Measurements from ENCODE around the gene PDE6B. TPM values are rescaled to one million over a fixed set of nuclear protein-coding genes. Genes with fewer than 3 reads are reported as not detected.

Gene PDE6B
- polyA plus RNA-seq, 1 donor from 2014 or later: 3.2 TPM

- H4K20me1 ChIP-seq (ENCODE audit: insufficient read depth): no peaks in the 10 kb centered on the region
- H3K36me3 ChIP-seq (ENCODE audit: insufficient read depth, low read length): no peaks in the 10 kb centered on the region
- H3K4me2 ChIP-seq (ENCODE audit: low read length): no peak overlapping the region
- no peak overlapping the region for H3K27ac ChIP-seq (ENCODE audit: low read length)
- no peaks in the 10 kb centered on the region for H3K9me2 ChIP-seq (ENCODE audit: insufficient read depth, low read length)
- H3K9ac ChIP-seq (ENCODE audit: low read length): no peak overlapping the region
- no peak for TF ChIP-seq REST (IDR thresholded peaks at IDR 0.05; ENCODE audit: borderline replicate concordance)
- TF ChIP-seq, protein P1, sequence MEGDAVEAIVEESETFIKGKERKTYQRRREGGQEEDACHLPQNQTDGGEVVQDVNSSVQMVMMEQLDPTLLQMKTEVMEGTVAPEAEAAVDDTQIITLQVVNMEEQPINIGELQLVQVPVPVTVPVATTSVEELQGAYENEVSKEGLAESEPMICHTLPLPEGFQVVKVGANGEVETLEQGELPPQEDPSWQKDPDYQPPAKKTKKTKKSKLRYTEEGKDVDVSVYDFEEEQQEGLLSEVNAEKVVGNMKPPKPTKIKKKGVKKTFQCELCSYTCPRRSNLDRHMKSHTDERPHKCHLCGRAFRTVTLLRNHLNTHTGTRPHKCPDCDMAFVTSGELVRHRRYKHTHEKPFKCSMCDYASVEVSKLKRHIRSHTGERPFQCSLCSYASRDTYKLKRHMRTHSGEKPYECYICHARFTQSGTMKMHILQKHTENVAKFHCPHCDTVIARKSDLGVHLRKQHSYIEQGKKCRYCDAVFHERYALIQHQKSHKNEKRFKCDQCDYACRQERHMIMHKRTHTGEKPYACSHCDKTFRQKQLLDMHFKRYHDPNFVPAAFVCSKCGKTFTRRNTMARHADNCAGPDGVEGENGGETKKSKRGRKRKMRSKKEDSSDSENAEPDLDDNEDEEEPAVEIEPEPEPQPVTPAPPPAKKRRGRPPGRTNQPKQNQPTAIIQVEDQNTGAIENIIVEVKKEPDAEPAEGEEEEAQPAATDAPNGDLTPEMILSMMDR (IDR thresholded peaks at IDR 0.05; ENCODE audit: poor library complexity, severe bottlenecking): no peak
- TF ChIP-seq SMC3 (conservative IDR thresholded peaks at IDR 0.05; ENCODE audit: poor library complexity): no peak
- no peak for TF ChIP-seq EP300 (conservative IDR thresholded peaks at IDR 0.05; ENCODE audit: poor library complexity, severe bottlenecking)
- TF ChIP-seq MXI1 (conservative IDR thresholded peaks at IDR 0.05; ENCODE audit: poor library complexity, severe bottlenecking): no peak
- no peak for TF ChIP-seq RAD21 (conservative IDR thresholded peaks at IDR 0.05)
- TF ChIP-seq POLR2AphosphoS5 (IDR thresholded peaks at IDR 0.05): no peak
- no peak for TF ChIP-seq EZH2 (IDR thresholded peaks at IDR 0.05; ENCODE audit: borderline replicate concordance, insufficient read depth, low read length, poor library complexity, severe bottlenecking)
- no peak for TF ChIP-seq TAF1 (IDR thresholded peaks at IDR 0.05; ENCODE audit: low read depth)
- H2AFZ ChIP-seq (ENCODE audit: low read depth, low read length): no peak overlapping the region
- H3K27me3 ChIP-seq (ENCODE audit: insufficient read depth, low read depth, low read length): no peaks in the 10 kb centered on the region
- H3K4me3 ChIP-seq (ENCODE audit: low read length): no peak overlapping the region
- no peaks in the 10 kb centered on the region for H3K9me3 ChIP-seq (ENCODE audit: low read length)
- H3K79me2 ChIP-seq (replicated peaks; ENCODE audit: insufficient read depth, low read length): no peaks in the 10 kb centered on the region
- H3F3A ChIP-seq (ENCODE audit: insufficient read depth, low read length, poor library complexity, severe bottlenecking): no peaks in the 10 kb centered on the region
These were observed 9.3 kb upstream of the PDE6B start for GRCh38 chr4:616091-616490.

GRCh38 chr4:616911-617643, 8.3 kb upstream of the PDE6B start:
- no peaks in the 10 kb centered on the region for H3K79me2 ChIP-seq (replicated peaks; ENCODE audit: insufficient read depth, low read length)
- H4K20me1 ChIP-seq (ENCODE audit: insufficient read depth): no peaks in the 10 kb centered on the region
- no peaks in the 10 kb centered on the region for H3K36me3 ChIP-seq (ENCODE audit: insufficient read depth, low read length)
- H3K4me3 ChIP-seq (ENCODE audit: low read length): no peak overlapping the region
- no peak overlapping the region for H3K4me2 ChIP-seq (ENCODE audit: low read length)
- H3F3A ChIP-seq (ENCODE audit: insufficient read depth, low read length, poor library complexity, severe bottlenecking): no peaks in the 10 kb centered on the region
- no peak overlapping the region for H3K9ac ChIP-seq (ENCODE audit: low read length)
- TF ChIP-seq SMC3 (conservative IDR thresholded peaks at IDR 0.05; ENCODE audit: poor library complexity): no peak
- no peak for TF ChIP-seq RAD21 (conservative IDR thresholded peaks at IDR 0.05)
- no peak for TF ChIP-seq POLR2AphosphoS5 (IDR thresholded peaks at IDR 0.05)
- TF ChIP-seq EZH2 (IDR thresholded peaks at IDR 0.05; ENCODE audit: borderline replicate concordance, insufficient read depth, low read length, poor library complexity, severe bottlenecking): no peak
- no peak for TF ChIP-seq MXI1 (conservative IDR thresholded peaks at IDR 0.05; ENCODE audit: poor library complexity, severe bottlenecking)
- H3K9me3 ChIP-seq (ENCODE audit: low read length): no peaks in the 10 kb centered on the region
- no peaks in the 10 kb centered on the region for H3K9me2 ChIP-seq (ENCODE audit: insufficient read depth, low read length)
- H3K27ac ChIP-seq (ENCODE audit: low read length): no peak overlapping the region
- H2AFZ ChIP-seq (ENCODE audit: low read depth, low read length): no peak overlapping the region
- no peaks in the 10 kb centered on the region for H3K27me3 ChIP-seq (ENCODE audit: insufficient read depth, low read depth, low read length)
